Activated CD4-positive, alpha-beta T cell treated with anti-CD3 and anti-CD28 coated beads for 1 hour (primary cell): Measurements from ENCODE around the gene IL17RE.
A peak's percentile ranks its signal among the peaks of the same experiment; 100 is the strongest.
"Not testable (repeated sequence)": the region's sequence is repeated elsewhere in the genome, so short reads cannot be mapped to it uniquely, and the experiment has no call there.

Experiments
- DNase-seq: peaks from one replicate; pipeline ENCODE4 v3.0.0-alpha.2; 2020

Gene IL17RE

DNA sequence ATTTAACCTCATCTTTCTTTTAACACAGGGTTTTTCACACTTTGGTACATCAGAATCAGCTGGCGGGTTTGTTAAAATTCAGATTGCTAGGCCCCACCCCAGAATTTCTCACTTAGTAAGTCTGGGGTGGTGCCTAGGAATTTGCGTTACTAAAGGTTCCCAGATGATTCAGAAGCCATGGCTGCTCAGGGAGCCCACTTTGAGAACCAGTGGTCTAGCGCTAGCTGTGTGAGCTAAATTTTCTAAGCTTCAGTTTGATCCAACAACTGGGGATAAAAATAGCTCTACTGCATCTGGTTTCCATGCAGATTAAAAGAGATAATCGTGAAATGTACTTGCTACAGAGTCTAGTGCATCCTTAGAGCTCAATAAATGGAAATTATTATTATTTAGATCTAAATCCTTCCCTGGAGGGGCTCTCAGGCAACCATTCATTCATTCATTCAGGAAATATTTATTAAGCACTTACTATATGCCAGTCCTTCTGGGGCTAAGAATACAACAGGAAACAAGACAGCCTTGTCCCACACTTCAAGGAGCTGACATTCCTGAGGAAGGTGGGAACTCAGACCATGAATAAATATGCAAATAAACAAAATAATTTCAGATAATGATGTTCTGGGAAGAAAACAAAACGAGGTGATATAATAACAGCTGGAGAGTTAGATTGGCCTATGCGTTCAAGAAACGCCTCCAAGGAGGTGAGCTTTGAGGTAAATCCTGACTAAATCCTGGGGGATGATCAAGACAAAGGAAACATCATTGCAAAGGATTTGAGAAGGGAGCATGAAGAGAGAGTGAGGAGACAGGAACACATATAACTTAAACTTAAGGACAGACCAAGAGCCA, 18.7 kb upstream of the IL17RE start:
- DNase-seq, result no peak

DNA sequence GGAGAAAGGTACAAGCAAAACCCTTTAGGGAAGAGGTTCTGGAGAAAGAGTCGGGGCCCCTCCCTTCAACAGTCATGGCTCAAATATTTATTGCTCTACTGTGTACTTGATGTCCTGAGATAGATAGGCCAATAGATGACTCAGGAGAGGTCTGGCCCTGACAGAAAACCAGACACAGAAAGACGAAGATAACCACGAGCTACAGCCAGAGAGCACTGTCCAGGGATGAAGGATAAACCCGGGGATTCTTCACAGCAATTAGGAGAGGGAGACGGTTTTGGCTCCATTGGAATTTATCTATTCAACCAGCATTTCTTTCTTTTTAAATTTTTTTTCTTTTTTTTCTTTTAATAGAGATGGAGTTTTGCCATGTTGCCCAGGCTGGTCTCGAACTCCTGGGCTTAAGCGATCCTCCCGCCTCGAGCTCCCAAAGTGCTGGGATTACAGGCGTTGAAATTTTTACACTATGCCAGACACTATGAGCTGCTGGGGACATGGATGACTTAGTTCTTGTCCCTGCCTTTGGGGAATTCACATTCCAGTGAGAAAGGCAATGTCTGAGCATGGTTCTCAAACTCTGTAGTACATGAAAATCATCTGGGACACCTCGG, 18.0 kb upstream of the IL17RE start:
- DNase-seq, result no peak

DNA sequence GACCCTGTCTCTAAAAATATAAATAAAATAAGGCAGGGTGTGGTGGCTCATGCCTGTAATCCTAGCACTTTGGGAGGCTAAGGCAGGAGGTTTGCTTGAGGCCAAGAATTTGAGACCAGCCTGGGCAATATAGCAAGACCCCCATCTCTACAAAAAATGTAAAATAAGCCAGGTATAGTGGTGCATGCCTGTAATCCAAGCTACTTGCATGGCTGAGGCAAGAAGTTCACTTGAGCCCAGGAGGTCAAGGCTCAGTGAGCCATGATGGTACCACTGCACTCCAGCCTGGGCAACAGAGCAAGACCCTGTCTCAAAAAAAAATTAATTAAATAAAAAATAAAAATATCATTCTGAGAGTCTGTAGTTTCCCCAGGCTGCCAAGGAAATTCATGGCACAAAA, 16.3 kb upstream of the IL17RE start:
- no peak for DNase-seq

DNA sequence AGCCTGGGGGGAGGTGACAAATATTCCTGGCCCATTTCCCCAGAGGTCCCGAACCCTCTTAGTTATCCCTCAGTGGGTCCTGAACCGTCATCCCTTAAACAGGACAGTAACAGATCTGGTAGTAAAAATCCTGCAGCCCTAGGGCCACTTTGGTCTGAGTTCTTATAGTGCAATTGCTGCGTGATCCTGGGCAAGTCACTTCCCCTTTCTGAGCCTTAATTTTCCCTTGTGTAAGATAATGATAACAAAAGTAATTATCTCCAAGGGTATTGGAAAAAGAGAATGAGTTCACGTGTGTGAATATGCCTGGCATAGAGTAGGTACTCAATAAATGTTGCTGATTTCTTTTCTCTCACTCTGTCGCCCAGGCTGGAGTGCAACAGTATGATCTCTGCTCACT, 15.2 kb upstream of the IL17RE start:
- no peak for DNase-seq

DNA sequence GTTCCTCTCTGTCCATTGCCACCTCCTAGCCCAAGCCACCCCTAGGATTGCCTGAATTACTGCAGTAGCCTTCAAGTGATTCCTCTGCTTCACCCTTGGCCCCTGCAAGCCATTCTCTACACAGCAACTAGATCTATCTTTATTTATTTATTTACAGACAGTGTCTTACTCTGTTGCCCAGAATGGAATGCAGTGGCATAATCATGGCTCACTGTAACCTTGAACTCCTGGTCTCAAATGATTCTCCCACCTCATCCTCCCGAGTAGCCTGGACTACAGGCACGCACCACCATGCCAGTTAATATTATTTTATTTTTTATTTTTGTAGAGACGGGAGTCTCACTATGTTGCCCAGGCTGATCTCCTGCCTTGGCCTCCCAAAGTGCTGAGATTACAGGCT, 14.1 kb upstream of the IL17RE start:
- DNase-seq, result no peak

DNA sequence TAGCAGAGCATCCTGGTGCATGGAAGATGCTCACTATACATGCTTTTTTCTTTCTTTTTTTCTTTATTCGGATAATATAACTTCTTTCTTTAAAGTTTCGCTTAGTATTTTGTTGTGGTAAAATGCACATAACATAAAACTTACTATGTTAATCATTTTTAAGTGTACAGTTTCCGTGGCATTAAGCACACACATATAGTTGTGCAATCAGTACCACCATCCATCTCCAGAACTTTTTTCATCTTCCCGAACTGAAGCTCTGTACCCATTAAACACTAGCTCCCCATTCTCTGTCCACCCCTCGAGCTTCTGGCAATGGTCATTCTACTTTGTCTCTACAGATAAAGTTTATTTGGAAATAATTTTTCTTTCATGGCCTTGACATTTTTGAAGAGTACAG, 13.2 kb upstream of the IL17RE start:
- DNase-seq, result no peak

DNA sequence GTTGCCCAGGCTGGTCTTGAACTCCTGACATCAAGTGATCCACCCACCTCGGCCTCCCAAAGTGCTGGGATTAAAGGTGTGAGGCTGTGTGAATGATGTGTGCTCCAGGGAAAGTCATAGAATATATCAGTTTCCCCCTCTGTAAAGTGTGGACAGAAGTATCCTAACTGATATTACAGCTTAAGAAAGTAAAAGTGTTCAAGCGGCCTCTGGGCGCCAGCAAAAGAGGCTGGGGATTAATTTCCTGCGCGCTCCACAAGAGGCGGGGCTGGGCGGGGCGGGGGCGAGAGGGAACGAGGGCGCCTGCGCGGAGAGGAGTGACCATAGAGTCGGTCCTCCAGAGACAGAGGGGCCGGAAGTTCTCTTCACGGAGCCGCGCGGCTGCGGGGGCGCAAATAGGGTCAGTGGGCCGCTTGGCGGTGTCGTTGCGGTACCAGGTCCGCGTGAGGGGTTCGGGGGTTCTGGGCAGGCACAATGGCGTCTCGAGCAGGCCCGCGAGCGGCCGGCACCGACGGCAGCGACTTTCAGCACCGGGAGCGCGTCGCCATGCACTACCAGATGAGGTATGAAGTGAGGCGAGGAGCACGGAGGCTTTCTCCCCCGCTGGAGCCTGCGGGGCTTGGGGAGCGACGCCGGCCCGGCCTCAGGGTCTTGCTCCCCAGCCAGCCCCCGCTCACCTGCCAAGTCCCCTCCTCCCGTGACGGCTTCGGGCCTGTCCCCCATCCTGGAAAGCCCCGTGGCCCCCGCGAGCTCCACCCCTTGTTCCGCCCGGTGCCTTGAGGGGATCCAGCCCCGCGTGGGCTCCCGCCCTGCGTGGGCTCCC, 12.2 kb upstream of the IL17RE start, which contains the start of gene JAGN1:
TSS of gene JAGN1 (plus strand) at position 362 of the 823 bp plus-strand sequence. CDS start at position 475, 113 bp downstream.
- peak; percentile 85 for DNase-seq

DNA sequence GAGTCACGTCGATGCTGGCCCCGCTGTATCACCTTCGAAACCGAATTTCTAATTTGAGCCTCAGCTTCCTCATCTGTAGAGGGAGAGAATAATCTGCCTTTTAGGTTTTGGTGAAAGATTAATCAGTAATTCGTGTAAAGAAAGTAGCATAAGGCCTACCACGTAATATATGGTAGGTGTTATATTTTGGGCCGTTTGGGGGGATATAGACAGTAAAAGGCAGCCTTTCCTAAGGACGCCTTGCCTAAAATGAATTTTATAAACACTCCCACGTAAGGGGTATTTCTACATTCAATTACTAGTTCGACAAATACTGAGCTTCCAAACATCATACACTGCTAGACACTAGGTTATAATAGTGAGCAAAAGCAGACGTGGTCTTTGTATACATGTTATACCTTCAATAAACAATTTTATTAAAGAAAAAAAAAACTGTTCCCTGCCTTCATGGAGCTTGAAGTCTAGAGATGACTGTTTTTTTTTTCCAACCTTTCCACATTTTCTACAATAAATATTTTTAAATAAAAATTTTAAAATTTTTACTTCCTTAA, 11.5 kb upstream of the IL17RE start:
- no peak for DNase-seq

DNA sequence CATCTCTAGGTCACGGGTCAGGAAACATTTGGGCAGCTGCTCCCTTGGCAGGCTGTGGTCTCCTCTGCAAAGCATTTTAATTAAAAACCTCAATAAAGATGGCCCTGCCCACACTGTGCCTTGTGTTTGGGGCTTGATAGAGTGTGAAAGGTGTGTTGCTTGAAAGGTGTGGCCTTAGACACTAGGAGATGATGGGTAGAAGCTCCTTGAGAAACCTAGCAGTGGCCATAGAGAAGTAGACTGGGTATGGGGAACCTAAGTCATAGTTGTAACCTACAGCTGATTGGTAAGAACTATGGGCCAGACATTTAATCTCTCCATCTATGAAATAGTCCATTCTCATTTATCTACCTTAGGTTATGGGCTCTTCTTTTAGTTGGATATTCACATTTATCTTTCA, 8.9 kb upstream of the IL17RE start:
- DNase-seq, result no peak

DNA sequence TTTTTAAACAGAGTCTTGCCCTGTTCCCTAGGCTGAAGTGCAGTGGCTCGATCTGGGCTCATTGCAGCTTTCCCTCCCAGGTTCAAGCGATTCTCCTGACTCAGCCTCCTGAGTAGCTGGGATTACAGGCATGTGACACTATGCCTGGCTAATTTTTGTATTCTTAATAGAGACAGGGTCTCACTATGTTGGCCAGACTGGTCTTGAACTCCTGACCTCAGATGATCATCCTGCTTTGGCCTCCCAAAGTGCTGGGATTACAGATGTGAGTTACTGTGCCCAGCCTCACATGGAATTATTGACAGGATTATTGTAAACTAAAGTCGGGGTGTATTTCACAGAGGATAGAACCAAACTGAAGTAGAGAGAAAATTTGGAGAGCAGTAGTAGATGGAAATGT, 6.9 kb upstream of the IL17RE start:
- DNase-seq, result not testable (repeated sequence)

DNA sequence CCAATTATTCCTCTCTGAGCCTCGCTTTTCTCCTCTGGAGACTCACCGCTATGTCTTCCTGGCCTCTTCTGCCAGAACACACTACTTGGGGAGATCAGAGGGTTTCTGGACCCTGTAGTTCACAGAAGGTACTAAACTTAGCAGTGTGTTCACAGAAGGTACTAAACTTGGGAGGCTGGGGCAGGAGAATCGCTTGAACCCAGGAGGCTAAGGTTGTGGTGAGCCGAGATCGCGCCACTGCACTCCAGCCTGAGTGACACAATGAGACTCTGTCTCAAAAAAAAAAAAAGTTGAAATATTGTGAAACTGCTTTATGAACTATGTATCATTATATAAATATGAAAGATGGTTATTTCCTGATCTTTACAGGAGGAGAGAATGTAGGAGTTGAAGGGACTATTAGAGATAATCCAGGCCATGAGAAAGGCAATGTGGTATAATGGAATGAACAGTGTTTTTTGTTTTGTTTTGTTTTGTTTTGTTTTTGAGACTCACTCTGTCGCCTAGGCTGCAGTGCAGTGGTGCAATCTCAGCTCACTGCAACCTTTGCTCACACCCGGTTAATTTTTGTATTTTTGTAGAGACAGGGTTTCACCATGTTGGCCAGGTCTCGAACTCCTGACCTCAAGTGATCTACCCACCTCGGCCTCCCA, 5.8 kb upstream of the IL17RE start:
- not testable (repeated sequence) for DNase-seq

DNA sequence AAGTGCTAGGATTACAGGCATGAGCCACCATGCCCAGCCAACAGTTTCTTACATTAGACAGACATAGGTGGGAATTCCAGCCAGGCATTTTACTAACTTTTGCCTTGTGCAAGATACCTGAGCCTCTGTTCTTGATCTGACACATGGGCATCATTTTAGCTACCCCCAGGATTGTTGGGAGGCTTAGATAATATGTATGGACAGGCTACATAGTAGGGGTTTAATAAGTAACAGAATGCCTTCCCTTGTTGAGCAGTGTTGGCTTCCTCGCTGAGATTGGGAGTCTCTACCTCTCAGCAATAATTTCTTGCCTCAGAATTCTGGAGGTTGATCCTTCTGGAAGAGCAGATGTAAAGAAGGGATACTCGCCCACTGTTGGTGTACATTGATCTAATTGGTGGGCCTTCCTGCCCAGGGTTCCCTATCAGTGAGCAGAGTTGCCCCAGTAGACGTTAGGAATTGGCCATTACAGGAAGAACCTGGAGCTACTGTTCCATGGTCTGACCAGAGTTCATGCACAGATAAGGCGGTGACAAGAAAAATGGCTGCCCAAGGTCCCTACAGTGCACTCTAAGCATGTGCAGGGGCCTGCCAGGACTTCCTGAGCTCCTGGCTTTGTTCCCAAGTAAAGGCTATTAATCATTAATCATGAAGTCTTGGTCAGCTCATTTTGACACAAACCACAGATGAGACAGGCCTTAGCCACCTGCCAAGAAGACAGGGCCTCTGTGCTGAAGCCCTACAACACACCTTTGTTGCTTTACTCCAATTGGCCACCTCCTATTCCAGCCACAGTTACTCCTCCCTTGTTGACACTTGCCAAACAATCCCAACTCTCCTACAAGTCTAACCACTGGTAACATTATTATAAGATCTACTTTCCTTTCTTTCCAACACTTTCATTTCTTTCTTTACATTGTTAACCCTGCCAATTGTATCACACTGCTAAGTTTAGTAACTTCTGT, 5.0 kb upstream of the IL17RE start:
- no peak for DNase-seq

DNA sequence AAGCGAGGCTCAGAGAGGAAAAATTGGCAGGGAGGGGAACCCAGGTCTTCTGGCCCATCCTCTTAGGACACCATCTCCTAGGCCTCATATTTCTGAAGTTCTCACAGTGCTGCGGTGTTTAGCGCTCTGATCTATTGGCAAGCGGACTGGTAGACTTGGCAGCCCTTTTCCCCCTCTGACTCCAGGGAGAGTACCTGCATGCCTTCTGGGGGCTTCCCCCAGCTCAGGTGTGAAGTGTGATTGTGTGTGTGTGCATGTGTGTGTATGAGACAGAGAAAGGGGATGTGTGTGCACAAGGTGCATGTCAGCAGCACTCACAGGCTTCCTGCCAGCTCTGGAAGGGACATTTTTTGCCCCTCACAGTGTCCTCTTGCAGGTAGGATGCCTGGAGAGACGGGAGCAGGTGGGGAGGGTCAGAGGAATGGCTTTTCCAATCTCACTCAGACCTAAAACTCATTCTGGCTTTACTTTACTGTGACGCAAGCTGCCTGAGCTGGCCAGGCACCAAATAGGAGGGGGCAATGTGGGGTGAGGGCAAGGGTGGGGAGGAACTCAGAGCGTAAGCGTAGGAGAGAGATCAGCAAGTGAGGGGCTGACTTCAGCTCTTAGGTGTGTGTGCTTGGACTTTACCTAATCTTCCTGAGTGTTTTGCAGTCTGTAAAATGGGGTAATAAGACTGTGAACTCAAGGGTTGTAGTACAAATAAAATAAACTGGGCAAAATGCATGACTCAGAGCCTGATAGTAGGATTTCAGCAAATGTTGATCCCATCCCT, 4.0 kb upstream of the IL17RE start:
- DNase-seq, result no peak

DNA sequence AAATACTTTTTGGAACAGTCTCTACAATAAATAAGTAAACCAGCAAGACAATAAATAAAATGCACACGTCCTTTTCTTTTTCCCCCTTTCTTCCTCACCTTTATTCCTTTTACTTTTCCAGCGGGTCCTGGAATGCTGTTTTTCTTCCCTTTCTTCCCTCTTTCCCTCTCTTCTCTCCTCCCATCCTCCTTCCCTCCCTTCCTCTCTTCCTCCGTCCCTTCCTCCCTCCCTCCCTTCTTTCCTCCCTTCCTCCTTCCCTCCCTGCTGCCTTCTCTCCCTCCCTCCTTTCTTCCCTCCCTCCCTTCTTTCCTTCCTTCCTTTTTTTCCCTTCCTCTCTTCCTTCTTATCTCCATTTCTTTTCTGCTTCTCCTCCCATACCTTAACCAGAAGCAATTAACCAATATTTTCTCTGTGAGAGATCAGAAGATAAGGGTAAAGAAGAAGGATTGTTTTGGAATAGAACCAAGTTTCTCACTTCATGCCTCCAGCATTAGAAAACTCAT, 3.3 kb upstream of the IL17RE start:
- no peak for DNase-seq

DNA sequence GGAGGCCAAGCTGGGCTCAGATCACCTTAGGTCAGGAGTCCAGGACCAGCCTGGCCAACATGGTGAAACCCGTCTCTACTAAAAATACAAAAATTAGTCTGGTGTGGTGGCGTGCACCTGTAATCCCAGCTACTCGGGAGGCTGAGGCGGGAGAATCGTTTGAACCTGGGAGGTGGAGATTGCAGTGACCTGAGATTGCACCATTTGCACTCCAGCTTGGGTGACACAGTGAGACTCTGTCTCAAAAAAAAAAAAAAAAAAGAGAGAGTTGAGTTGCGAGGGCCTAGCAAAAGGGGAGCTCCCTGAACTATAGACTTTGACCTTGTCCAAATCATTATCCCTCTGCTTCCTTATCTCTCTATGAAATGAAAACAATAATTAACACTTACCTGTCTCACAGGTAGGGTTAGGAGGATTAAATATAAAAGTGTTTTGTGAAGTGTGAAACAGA, 1.7 kb upstream of the IL17RE start:
- DNase-seq, result not testable (repeated sequence)

DNA sequence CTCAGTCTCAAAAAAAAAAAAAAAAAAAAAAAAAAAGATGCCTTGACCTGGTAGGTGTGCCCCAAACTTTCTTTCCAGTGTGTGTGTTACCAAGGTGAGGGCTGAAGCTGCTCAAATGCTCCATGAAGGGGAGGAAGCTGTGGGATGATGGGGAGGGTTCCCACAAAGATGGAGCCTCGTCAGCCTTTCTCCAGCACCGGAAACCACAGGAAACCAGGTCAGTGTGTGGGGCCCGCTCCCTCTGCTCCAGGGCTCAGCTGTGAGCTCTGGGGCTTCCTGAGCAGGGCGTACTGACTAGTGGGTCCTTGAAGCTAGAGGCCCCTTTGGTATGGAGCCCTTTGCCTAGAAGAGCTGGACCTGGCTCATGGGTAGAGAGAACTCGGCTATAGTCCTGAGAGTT, 681 bp upstream of the IL17RE start:
- no peak for DNase-seq

DNA sequence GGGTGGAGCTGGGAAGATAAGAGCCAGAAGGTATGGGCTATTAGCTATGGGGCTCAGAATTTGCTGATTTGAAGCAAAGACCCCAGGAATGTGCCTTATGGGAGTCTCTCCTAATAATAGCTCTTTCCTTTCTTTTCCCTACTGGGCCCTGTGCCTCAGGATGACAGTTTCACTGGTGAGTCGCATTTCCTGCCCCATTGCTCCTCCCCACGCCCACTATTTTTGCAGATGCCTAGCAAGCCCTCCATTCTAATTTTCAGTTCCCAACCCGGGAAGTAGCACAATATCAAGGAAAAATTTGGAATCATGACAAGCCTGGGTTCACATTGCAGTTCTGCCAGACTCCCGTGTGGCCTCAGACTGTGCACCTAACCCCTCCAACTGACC, 583 bp downstream of the IL17RE start:
- DNase-seq, result no peak

DNA sequence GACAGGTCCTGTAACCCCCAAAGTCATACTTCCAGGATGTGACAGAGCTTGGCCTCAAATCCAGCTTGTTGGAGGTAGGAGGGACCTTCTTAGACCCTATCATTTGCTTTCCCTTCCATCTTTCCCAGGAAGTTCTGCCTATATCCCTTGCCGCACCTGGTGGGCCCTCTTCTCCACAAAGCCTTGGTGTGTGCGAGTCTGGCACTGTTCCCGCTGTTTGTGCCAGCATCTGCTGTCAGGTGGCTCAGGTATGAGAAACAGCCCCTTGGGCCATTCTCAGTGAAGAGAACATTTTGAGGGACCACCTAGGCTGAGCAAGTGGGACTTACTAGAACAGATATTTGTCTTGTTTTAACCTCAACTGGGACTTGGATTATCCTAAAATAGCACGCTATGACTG, 1.3 kb downstream of the IL17RE start:
- no peak for DNase-seq

DNA sequence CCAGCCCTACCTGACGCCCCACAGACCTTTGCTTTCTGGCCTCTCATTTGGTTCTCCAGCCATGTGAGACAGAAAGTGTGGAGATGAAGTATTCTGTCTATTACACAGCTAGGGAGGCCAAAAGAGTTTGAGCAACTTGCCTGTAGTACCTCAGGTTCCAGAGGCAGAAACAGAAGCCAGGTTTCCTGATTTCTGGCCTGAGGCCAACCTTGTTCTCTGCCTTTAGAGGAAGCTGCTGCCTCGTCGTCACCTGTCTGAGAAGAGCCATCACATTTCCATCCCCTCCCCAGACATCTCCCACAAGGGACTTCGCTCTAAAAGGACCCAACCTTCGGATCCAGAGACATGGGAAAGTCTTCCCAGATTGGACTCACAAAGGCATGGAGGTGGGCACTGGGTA, 3.8 kb downstream of the IL17RE start:
- no peak for DNase-seq

DNA sequence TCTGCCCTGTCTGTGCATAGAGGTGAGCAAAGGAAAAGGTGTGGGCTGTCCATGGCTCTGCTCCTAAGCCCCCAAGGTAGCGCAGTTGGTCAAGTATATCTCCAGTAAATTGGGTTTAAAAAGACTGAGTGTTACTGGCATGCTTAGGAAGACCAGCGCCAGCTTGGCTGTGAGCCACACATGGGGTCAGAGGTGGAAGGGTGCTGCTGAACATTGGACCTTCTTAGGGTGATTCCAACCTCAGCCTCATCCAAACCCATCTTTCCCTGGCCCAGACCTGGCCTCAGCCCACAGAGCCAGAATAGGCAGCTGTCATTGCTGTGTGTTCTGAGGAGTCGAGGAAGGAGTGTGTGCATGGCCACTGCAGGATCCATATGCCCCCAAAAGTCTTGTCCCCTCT, 5.6 kb downstream of the IL17RE start:
- no peak for DNase-seq
